Spleen (tissue), 11 donors: Measurements from ENCODE around the gene SRD5A1. TPM values are rescaled to one million over a fixed set of nuclear protein-coding genes. Genes with fewer than 3 reads are reported as not detected.

Source experiments
- DNase-seq: peaks from one replicate; pipeline ENCODE4 v3.0.0-alpha.2; 2020
- H3K27ac ChIP-seq, 8 donors: fragments of 200-600 bp; sonication (generic) in 7 of 8; 1 replicate in 4 of 8; 2 replicates in 4 of 8; pipeline versions ENCODE4 v1.5.0 to v1.8.0; 2016 to 2021; ENCODE audit warnings: inconsistent platforms in 4 of 8, mild to moderate bottlenecking in 4 of 8, moderate library complexity in 1 of 8
- H3K27me3 ChIP-seq, 7 donors: fragments of 200-600 bp; sonication (generic) in 6 of 7; replicated peaks in 1 of 7; 1 replicate in 4 of 7; 2 replicates in 3 of 7; pipeline versions ENCODE4 v1.5.0 to v1.8.0; 2016 to 2021; ENCODE audit warnings: inconsistent platforms in 3 of 7, mild to moderate bottlenecking in 1 of 7
- H3K36me3 ChIP-seq, 6 donors: fragments of 200-600 bp; sonication (generic) in 5 of 6; 1 replicate in 4 of 6; 2 replicates in 2 of 6; pipeline versions ENCODE4 v1.5.0 to v1.8.0; 2016 to 2021; ENCODE audit warnings: inconsistent platforms in 2 of 6
- H3K4me1 ChIP-seq, 6 donors: fragments of 200-600 bp; sonication (generic) in 5 of 6; 1 replicate in 3 of 6; 2 replicates in 3 of 6; pipeline versions ENCODE4 v1.5.0 to v1.8.0; 2016 to 2021; ENCODE audit warnings: inconsistent platforms in 3 of 6
- H3K4me3 ChIP-seq, 8 donors: fragments of 200-600 bp; sonication (generic) in 7 of 8; 1 replicate in 4 of 8; 2 replicates in 4 of 8; pipeline versions ENCODE4 v1.5.0 to v1.8.0; 2016 to 2021; ENCODE audit warnings: inconsistent platforms in 4 of 8, mild to moderate bottlenecking in 4 of 8, moderate library complexity in 2 of 8
- H3K9me3 ChIP-seq, 8 donors: fragments of 200-600 bp; sonication (generic) in 7 of 8; 1 replicate in 4 of 8; 2 replicates in 4 of 8; pipeline versions ENCODE4 v1.5.0 to v1.8.0; 2016 to 2021; ENCODE audit warnings: inconsistent platforms in 4 of 8
- CTCF ChIP-seq, 11 experiments: fragments of 200-600 bp in 7 of 11; fragments of 450-650 bp in 4 of 11; sonication (generic) in 4 of 11; IDR thresholded peaks in 8 of 11; conservative IDR thresholded peaks in 3 of 11; 1 replicate in 7 of 11; 2 replicates in 4 of 11; pipeline versions ENCODE4 v1.4.0 to v1.8.0; 2016 to 2021; ENCODE audit warnings: antibody characterized with exemption in 11 of 11, inconsistent platforms in 4 of 11, mild to moderate bottlenecking in 1 of 11
- POLR2A ChIP-seq, 3 donors: fragments of 450-650 bp; IDR thresholded peaks; one replicate each; pipeline ENCODE4 v1.5.1; 2017; ENCODE audit warnings: antibody characterized with exemption in 3 of 3, mild to moderate bottlenecking in 1 of 3
- POLR2AphosphoS5 ChIP-seq, 3 donors: sonication (generic); formaldehyde crosslinking; IDR thresholded peaks; one replicate each; pipeline ENCODE4 v1.5.1; 2017; ENCODE audit warnings: antibody characterized with exemption in 3 of 3
- WGBS, 5 donors: extraction: QIAGEN DNeasy Blood & Tissue Kit in 3 of 5; methylation state at CpG; one replicate each; pipeline versions ENCODE4 v1.1.5 to v1.1.7; 2013 to 2018; 5-methylcytosine and 5-hydroxymethylcytosine counted together
- intact Hi-C: fragments of 100-400 bp; cut with DNase I; formaldehyde crosslinking; loops from one replicate; pipeline ENCODE4 v1.15.0; 2023; ENCODE audit warnings: low total_unique reads
- polyA plus RNA-seq, 3 donors: library from polyadenylated mRNA; stranded (reverse); fragments of 200-250 nt; gene quantifications; one replicate each; pipeline ENCODE4 v1.2.1, GENCODE V29; 2013
- total RNA-seq, 7 donors: library from RNA; depleted of rRNA in 3 of 7; stranded (reverse); fragments of >200 nt in 3 of 7; fragmentation: NEBNext Ultra II Directional in 4 of 7; extraction: Animal tissue kit (Norgen Biotek cat#: 25700) in 4 of 7; gene quantifications; one replicate each; pipeline versions ENCODE4 v1.1.0 to v1.2.1, GENCODE V29; 2016 to 2021
- donor health status: healthy with polysubstance abuse.
- donor health status: DM: no; HTN: no; CAD: no; lungs with moderate emphysema.
- donor health status: DM: no; HTN: no; CAD: no.
- donor health status: Bipolar disorder and iron deficiency.
- donor health status: healthy.
- donor health status: DM: no; HTN: no; CAD: no.
- donor health status: DM: yes; HTN: yes; CAD: no.

Gene SRD5A1
- total and polyA plus RNA-seq, 10 donors: 2.5 to 9.3 (median 5.7) TPM

DNA sequence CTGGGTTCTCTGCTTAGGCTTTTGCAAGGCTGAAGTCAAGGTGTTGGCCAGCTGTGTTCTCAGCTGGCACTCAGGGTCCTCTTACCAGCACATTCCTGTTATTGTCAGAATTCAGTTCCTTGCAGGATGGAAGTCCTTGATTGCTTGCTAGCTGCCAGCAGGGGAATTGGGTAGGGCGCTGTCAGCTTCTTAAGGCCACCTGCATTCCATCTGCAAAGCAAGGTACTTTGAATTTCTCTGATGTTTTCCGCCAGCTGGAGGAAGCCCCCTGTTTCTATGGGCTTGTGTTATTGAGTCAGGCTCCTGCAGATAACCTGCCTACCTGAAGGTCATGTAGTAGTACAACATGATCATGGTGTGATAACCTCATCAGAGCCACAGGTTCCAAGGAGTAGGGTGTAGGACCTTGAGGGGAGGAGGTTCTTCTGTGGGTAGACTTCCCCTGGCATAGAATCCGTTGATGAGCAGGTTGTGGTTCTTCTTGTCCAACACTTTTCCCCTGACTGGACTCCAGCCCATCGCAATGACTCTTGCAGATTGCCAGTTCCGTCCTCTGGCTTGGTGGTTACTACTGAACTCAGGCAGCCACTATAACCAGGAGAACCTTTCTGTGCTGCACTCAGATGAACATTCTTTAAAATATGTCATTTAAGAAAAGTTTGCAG is 86.8 kb downstream of the SRD5A1 start:
- no peak for DNase-seq
- H3K27ac ChIP-seq: peak overlapping the region in 1 of 8 donors; percentile 1
- WGBS, 5 donors: 55 to 79% (median 62%) methylated on average over 4 to 5 of the region's 5 CpGs

DNA sequence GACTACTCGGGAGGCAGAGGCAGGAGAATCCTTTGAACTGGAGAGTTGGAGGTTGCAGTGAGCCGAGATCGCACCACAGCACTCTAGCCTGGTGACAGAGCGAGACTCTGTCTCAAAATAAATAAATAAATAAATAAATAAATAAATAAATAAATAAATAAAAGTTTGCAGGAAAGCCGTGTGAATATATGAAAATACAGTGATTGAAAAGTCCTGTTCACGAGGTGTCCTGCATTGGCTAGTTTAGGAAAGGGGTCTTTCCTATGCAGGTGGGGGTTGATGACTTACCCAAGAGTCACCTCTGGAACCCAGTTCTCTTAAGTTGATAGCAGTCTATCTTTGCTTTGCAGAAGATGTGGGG is 87.3 kb downstream of the SRD5A1 start:
- Histone ChIP-seq H3K9me3 (no peaks in the 10 kb centered on the region), H3K36me3 (peaks cover 0 to 35% (median 2%) of the 10 kb centered on the region in 6 donors), H3K4me3 (no peak overlapping the region), H3K4me1 (peaks cover 48 to 100% (median 82%) of the 10 kb centered on the region in 6 donors), H3K27me3 (no peaks in the 10 kb centered on the region), H3K27ac (peak overlapping the region in 1 of 8 donors; percentile 82)
- WGBS, 5 donors: 83 to 86% (median 85%) methylated on average over 6 of the region's 6 CpGs
- intact Hi-C loops: no loop called here
- no peak for TF ChIP-seq POLR2AphosphoS5 (IDR thresholded peaks at IDR 0.05)
- no peak for TF ChIP-seq POLR2A (IDR thresholded peaks at IDR 0.05)
- DNase-seq: no peak

More for the DNA sequence above, 86.8 kb downstream of the SRD5A1 start:
- no peak overlapping the region for H3K4me3 ChIP-seq
- H3K9me3 ChIP-seq: no peaks in the 10 kb centered on the region
- H3K27me3 ChIP-seq: no peaks in the 10 kb centered on the region
- TF ChIP-seq POLR2A (IDR thresholded peaks at IDR 0.05) (no peak), POLR2AphosphoS5 (IDR thresholded peaks at IDR 0.05) (no peak), CTCF (IDR thresholded peaks at IDR 0.05 in 8 of 11, conservative IDR thresholded peaks at IDR 0.05 in 3 of 11) (no peak)
- intact Hi-C loops: no loop called here
- peaks cover 0 to 30% (median 2%) of the 10 kb centered on the region in 6 donors for H3K36me3 ChIP-seq
- H3K4me1 ChIP-seq: peaks cover 50 to 100% (median 87%) of the 10 kb centered on the region in 6 donors

DNA sequence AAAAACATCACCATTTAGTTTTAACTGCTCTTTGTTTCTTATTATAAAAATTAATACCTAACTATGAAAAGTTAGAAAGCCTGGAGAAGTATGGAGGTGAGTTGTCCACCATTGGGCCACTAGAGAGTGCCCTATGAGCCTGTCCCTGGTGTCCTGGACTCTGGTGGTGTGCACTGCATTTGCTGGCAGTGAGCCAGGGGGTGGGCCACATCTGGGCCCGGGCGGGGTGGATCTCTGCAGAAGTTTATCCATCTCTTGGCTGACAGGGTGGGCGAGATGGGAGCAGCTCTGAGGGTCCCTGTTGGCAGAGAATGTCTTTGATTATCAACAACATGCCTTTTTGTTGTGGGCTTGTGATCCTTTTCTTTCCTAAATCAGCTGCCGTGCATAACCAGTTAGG is 88.2 kb downstream of the SRD5A1 start:
- peaks cover 0 to 42% (median 2%) of the 10 kb centered on the region in 6 donors for H3K36me3 ChIP-seq
- H3K27me3 ChIP-seq: no peaks in the 10 kb centered on the region
- peaks cover 39 to 100% (median 78%) of the 10 kb centered on the region in 6 donors for H3K4me1 ChIP-seq
- peak overlapping the region in 6 of 8 donors; percentile 73 to 82 (median 77) for H3K27ac ChIP-seq
- WGBS, 5 donors: 53 to 76% (median 56%) methylated on average over 4 of the region's 4 CpGs
- H3K4me3 ChIP-seq: peak overlapping the region in 1 of 8 donors; percentile 54
- TF ChIP-seq CTCF (IDR thresholded peaks at IDR 0.05 in 8 of 11, conservative IDR thresholded peaks at IDR 0.05 in 3 of 11) (no peak), POLR2AphosphoS5 (IDR thresholded peaks at IDR 0.05) (no peak), POLR2A (IDR thresholded peaks at IDR 0.05) (no peak)
- no peak for DNase-seq
- intact Hi-C loops: no loop called here
- H3K9me3 ChIP-seq: no peaks in the 10 kb centered on the region

DNA sequence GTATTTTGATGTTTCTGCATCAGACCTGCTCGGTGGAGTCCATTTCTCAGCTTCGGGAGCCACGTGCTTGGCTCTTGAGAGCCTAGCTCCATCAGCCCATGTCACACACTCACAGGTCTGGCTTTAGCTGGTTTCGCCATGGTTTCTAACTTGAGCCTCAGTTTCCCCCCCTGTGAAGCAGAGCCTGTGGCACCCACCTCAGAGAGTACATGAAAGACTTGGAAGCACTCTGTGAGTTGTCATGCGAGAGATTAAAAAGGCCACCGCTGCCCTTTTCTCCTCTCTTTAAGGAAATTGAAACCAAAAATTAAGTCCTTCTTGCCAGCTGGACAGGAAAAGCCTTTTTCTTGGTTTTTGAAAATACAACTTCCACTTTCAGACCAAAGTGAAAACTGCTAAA is 88.8 kb downstream of the SRD5A1 start:
- TF ChIP-seq CTCF (IDR thresholded peaks at IDR 0.05 in 8 of 11, conservative IDR thresholded peaks at IDR 0.05 in 3 of 11) (no peak), POLR2AphosphoS5 (IDR thresholded peaks at IDR 0.05) (no peak), POLR2A (IDR thresholded peaks at IDR 0.05) (no peak)
- Histone ChIP-seq H3K9me3 (no peaks in the 10 kb centered on the region), H3K4me1 (peaks cover 33 to 100% (median 78%) of the 10 kb centered on the region in 6 donors), H3K27ac (peak overlapping the region in 7 of 8 donors; percentile 45 to 82 (median 76)), H3K36me3 (peaks cover 0 to 44% (median 2%) of the 10 kb centered on the region in 6 donors), H3K4me3 (peak overlapping the region in 5 of 8 donors; percentile 9 to 54 (median 15)), H3K27me3 (no peaks in the 10 kb centered on the region)
- WGBS, 5 donors: 12 to 30% (median 17%) methylated on average over 6 of the region's 6 CpGs
- intact Hi-C loops: no loop called here
- no peak for DNase-seq
